ENCODE measurements around the gene FHIT.
"Not testable (repeated sequence)": the region's sequence is repeated elsewhere in the genome, so short reads cannot be mapped to it uniquely, and the experiment has no call there.

DNA sequence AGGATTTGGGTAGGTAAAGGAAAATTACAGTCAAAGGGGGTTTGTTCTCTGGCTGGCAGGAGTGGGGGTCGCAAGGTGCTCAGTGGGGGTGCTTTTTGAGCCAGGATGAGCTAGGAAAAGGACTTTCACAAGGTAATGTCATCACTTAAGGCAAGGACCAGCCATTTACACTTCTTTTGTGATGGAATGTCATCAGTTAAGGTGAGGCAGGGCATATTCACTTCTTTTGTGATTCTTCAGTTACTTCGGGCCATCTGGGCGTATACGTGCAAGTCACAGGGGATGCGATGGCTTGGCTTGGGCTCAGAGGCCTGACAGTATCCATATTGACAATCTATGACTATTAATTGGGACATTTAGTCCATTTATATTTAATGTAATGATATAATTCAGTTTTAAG is 578.9 kb downstream of the FHIT start:
- TF ChIP-seq, protein P1, sequence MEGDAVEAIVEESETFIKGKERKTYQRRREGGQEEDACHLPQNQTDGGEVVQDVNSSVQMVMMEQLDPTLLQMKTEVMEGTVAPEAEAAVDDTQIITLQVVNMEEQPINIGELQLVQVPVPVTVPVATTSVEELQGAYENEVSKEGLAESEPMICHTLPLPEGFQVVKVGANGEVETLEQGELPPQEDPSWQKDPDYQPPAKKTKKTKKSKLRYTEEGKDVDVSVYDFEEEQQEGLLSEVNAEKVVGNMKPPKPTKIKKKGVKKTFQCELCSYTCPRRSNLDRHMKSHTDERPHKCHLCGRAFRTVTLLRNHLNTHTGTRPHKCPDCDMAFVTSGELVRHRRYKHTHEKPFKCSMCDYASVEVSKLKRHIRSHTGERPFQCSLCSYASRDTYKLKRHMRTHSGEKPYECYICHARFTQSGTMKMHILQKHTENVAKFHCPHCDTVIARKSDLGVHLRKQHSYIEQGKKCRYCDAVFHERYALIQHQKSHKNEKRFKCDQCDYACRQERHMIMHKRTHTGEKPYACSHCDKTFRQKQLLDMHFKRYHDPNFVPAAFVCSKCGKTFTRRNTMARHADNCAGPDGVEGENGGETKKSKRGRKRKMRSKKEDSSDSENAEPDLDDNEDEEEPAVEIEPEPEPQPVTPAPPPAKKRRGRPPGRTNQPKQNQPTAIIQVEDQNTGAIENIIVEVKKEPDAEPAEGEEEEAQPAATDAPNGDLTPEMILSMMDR (IDR thresholded peaks at IDR 0.05): not testable (repeated sequence)
- not testable (repeated sequence) for TF ChIP-seq POLR2A (IDR thresholded peaks at IDR 0.05)
